ENCODE results near the gene ELMOD2.

- TF ChIP-seq CTCF (IDR thresholded peaks at IDR 0.05) (no peak), POLR2A (IDR thresholded peaks at IDR 0.05) (no peak)
Observed at GRCh38 chr4:140584439-140584838, 60.5 kb downstream of the ELMOD2 start.

All from heart left ventricle (tissue), 13 donors.